ENCODE data around the gene DACH1.

DNA sequence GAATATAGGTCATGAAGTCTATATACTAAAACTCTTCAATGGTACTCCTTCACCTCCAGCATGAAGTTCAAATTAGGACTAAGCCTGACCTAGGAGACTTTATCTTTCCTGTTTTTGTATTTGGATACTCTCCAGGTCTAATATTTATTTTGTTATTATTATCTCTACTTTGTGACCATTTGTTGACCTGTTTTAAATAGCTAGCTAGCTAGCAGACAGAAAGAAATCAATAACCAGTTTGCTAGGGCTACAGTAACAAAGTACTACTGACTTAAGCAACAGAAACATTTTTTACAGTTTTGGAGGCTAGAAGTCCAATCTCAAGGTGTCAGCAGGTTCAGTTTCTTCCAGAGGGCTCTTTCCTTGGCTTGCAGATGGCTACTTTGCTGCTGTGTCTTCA lies 15.1 kb upstream of the DACH1 start:
- TF ChIP-seq, protein P1, sequence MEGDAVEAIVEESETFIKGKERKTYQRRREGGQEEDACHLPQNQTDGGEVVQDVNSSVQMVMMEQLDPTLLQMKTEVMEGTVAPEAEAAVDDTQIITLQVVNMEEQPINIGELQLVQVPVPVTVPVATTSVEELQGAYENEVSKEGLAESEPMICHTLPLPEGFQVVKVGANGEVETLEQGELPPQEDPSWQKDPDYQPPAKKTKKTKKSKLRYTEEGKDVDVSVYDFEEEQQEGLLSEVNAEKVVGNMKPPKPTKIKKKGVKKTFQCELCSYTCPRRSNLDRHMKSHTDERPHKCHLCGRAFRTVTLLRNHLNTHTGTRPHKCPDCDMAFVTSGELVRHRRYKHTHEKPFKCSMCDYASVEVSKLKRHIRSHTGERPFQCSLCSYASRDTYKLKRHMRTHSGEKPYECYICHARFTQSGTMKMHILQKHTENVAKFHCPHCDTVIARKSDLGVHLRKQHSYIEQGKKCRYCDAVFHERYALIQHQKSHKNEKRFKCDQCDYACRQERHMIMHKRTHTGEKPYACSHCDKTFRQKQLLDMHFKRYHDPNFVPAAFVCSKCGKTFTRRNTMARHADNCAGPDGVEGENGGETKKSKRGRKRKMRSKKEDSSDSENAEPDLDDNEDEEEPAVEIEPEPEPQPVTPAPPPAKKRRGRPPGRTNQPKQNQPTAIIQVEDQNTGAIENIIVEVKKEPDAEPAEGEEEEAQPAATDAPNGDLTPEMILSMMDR (IDR thresholded peaks at IDR 0.05; ENCODE audit: low read depth, low read length), result no peak
- no peak for TF ChIP-seq POLR2A (IDR thresholded peaks at IDR 0.05; ENCODE audit: extremely low read depth, insufficient read length)
- TF ChIP-seq, protein P2, sequence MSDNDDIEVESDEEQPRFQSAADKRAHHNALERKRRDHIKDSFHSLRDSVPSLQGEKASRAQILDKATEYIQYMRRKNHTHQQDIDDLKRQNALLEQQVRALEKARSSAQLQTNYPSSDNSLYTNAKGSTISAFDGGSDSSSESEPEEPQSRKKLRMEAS (IDR thresholded peaks at IDR 0.05; ENCODE audit: low read depth, low read length), result no peak

All from NB4 (cell line).